GM23338 (cell line): ENCODE results near the gene IGF2BP1. TPM values are rescaled to one million over a fixed set of nuclear protein-coding genes. Genes with fewer than 3 reads are reported as not detected.

Experiments used
- ATAC-seq: fragments of 200-7000 bp; cut with Tn5 transposase; 3 replicates; pipeline ENCODE4 v1.9.1; 2020
- DNase-seq: peaks from one replicate; pipeline ENCODE4 v3.0.0-alpha.2; 2015; ENCODE audit warnings: low spot score
- H2AFZ ChIP-seq: fragments of 200-600 bp; sonication (generic); 2 replicates; pipeline ENCODE4 v1.8.0; 2016; ENCODE audit warnings: antibody characterized with exemption, mild to moderate bottlenecking, moderate library complexity
- H3F3A ChIP-seq: fragments of 200-600 bp; sonication (generic); replicated peaks from 2 replicates; pipeline ENCODE4 v1.8.0; 2017; ENCODE audit warnings: antibody characterized with exemption, mixed run types, low read depth
- H3K27ac ChIP-seq: fragments of 200-600 bp; sonication (generic); 2 replicates; pipeline ENCODE4 v1.6.1; 2016; ENCODE audit warnings: low read depth
- H3K27me3 ChIP-seq: fragments of 200-600 bp; sonication (generic); 2 replicates; pipeline ENCODE4 v1.8.0; 2016; ENCODE audit warnings: mild to moderate bottlenecking, mixed run types, moderate library complexity; ENCODE audit not compliant: insufficient read depth
- H3K36me3 ChIP-seq: fragments of 200-600 bp; sonication (generic); 2 replicates; pipeline ENCODE4 v1.8.0; 2016; ENCODE audit warnings: mild to moderate bottlenecking; ENCODE audit not compliant: insufficient read depth
- H3K4me1 ChIP-seq: fragments of 200-600 bp; sonication (generic); 2 replicates; pipeline ENCODE4 v1.8.0; 2016; ENCODE audit warnings: mild to moderate bottlenecking, moderate library complexity; ENCODE audit not compliant: insufficient read depth
- H3K4me2 ChIP-seq: fragments of 200-600 bp; sonication (generic); 2 replicates; pipeline ENCODE4 v1.7.1; 2017; ENCODE audit warnings: mixed run types
- H3K4me3 ChIP-seq: fragments of 200-600 bp; sonication (generic); 2 replicates; pipeline ENCODE4 v1.6.1; 2016; ENCODE audit warnings: mixed run types
- H3K79me2 ChIP-seq: fragments of 200-600 bp; sonication (generic); replicated peaks from 2 replicates; pipeline ENCODE4 v1.8.0; 2017; ENCODE audit warnings: mild to moderate bottlenecking; ENCODE audit not compliant: insufficient read depth
- H3K9me2 ChIP-seq: fragments of 200-600 bp; sonication (generic); 2 replicates; pipeline ENCODE4 v1.8.0; 2017; ENCODE audit not compliant: insufficient read depth
- H4K20me1 ChIP-seq: fragments of 200-600 bp; sonication (generic); replicated peaks from 2 replicates; pipeline ENCODE4 v1.8.0; 2017; ENCODE audit warnings: mild to moderate bottlenecking; ENCODE audit not compliant: insufficient read depth
- H3K27ac Mint-ChIP-seq: 2 replicates; pipeline ENCODE4 v1.8.0; 2020; ENCODE audit warnings: inconsistent platforms, mild to moderate bottlenecking, moderate library complexity, mixed read lengths
- H3K27me3 Mint-ChIP-seq: 3 replicates; pipeline ENCODE4 v1.8.0; 2022; ENCODE audit warnings: low read depth, mild to moderate bottlenecking, moderate library complexity, mixed read lengths, inconsistent platforms; ENCODE audit not compliant: insufficient read depth, poor library complexity
- H3K36me3 Mint-ChIP-seq: 3 replicates; pipeline ENCODE4 v1.8.0; 2021; ENCODE audit warnings: low read depth, mild to moderate bottlenecking, inconsistent platforms, moderate library complexity, mixed read lengths
- H3K4me1 Mint-ChIP-seq: 3 replicates; pipeline ENCODE4 v1.8.0; 2020; ENCODE audit warnings: mild to moderate bottlenecking, inconsistent platforms, mixed read lengths
- H3K4me3 Mint-ChIP-seq: 3 replicates; pipeline ENCODE4 v1.8.0; 2021; ENCODE audit warnings: moderate library complexity, mild to moderate bottlenecking, inconsistent platforms, mixed read lengths
- H3K9me3 Mint-ChIP-seq: 3 replicates; pipeline ENCODE4 v1.8.0; 2020; ENCODE audit warnings: moderate library complexity, mild to moderate bottlenecking, inconsistent platforms, mixed read lengths
- CREB1 ChIP-seq: fragments of 250-450 bp; sonication (Bioruptor Pico); IDR thresholded peaks from 2 replicates; pipeline ENCODE4 v1.5.0; 2020; ENCODE audit warnings: low read depth, mild to moderate bottlenecking, moderate library complexity
- ETS1 ChIP-seq: IDR thresholded peaks from 2 replicates; pipeline ENCODE4 v1.6.1; 2016; ENCODE audit warnings: antibody characterized with exemption
- EZH2 ChIP-seq: fragments of 200-600 bp; sonication (generic); IDR thresholded peaks from one replicate; pipeline ENCODE4 v1.8.0; 2017; ENCODE audit warnings: antibody characterized with exemption, mild to moderate bottlenecking, low read depth; ENCODE audit not compliant: unreplicated experiment
- EZH2phosphoT487 ChIP-seq: fragments of 200-600 bp; sonication (generic); IDR thresholded peaks from one replicate; pipeline ENCODE4 v1.8.1; 2018; ENCODE audit warnings: antibody characterized with exemption; ENCODE audit not compliant: unreplicated experiment
- JUNB ChIP-seq: IDR thresholded peaks from one replicate; pipeline ENCODE4 v1.6.1; 2016; ENCODE audit warnings: antibody characterized with exemption; ENCODE audit not compliant: unreplicated experiment
- NANOG ChIP-seq: IDR thresholded peaks from 2 replicates; pipeline ENCODE4 v1.6.1; 2016; ENCODE audit warnings: antibody characterized with exemption, borderline replicate concordance
- POLR2AphosphoS5 ChIP-seq: IDR thresholded peaks from 2 replicates; pipeline ENCODE4 v1.6.1; 2016; ENCODE audit warnings: antibody characterized with exemption, low read depth
- REST ChIP-seq: IDR thresholded peaks from one replicate; pipeline ENCODE4 v1.6.1; 2018; ENCODE audit warnings: antibody characterized with exemption; ENCODE audit not compliant: unreplicated experiment
- STAT1 ChIP-seq: IDR thresholded peaks from one replicate; pipeline ENCODE4 v1.6.1; 2016; ENCODE audit warnings: antibody characterized with exemption; ENCODE audit not compliant: unreplicated experiment
- ZNF114 ChIP-seq: fragments of 250-450 bp; sonication (Bioruptor Pico); IDR thresholded peaks from 2 replicates; pipeline ENCODE4 v1.5.0; 2020; ENCODE audit warnings: mild to moderate bottlenecking, moderate library complexity
- ZNF331 ChIP-seq: fragments of 250-450 bp; sonication (Bioruptor Pico); IDR thresholded peaks from 2 replicates; pipeline ENCODE4 v1.5.0; 2020; ENCODE audit warnings: low read depth, mild to moderate bottlenecking, moderate library complexity
- polyA plus RNA-seq: library from polyadenylated mRNA; unstranded; fragments of >200 nt; fragmentation: Nextera tagmentation; extraction: Ambion mirVana; gene quantifications from 2 replicates; pipeline ENCODE4 v1.2.1, GENCODE V29; 2016
- total RNA-seq: library from RNA; depleted of rRNA; stranded (reverse); fragments of >200 nt; shearing (Covaris generic); gene quantifications from 2 replicates; pipeline ENCODE4 v1.2.3, GENCODE V29; 2014
- TF ChIP-seq, protein P1 (sequence below): fragments of 250-450 bp; sonication (Bioruptor Pico); IDR thresholded peaks from 2 replicates; pipeline ENCODE4 v1.5.0; 2020; ENCODE audit warnings: mild to moderate bottlenecking, moderate library complexity
- TF ChIP-seq, protein P2 (sequence below), 2 experiments: fragments of 200-600 bp in 1 of 2; sonication (generic) in 1 of 2; conservative IDR thresholded peaks; 2 replicates each; pipeline versions ENCODE4 v1.5.1 to v1.6.1; 2016 to 2017; ENCODE audit warnings: antibody characterized with exemption in 2 of 2, low read depth in 2 of 2, mild to moderate bottlenecking in 2 of 2, moderate library complexity in 1 of 2

Gene IGF2BP1
- total and polyA plus RNA-seq, 2 experiments from 2014 or later = 68.6 to 249 TPM

DNA sequence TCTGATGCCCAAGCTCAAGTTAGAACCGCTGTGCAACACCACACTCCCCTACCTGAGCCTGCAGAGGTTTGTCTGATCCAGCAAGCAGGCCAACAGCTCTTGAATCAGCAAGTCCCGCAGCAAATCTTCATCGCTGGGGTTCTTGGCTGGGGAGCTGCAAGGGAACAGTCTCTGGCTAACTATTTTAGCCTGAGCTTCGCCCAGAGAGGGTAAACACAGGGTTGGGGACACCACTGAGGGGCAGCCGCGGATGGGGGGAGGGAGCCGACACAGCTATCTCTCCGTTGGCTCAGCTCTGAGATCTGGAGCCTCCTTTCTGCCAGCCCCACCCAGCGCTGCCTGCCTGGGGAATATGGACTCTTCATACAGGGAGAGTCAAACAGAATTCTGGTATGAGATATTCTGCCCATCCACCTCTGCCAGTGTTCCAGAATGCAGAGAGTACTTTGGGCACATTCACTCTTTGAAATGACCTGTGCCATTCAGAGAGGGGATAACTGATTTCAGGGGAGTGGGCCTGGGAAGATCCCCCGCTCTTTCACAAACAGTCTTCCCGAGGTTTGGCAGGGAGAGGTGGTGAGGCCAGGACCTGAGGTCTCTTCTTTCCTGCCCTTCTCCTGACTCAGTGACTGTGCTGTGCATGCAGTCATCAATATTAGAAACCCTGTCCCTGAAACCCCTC, 36.2 kb upstream of the IGF2BP1 start:
- Mint-ChIP-seq H3K9me3 (no peaks in the 10 kb centered on the region), H3K4me3 (peak overlapping the region; percentile 44), H3K27ac (no peak overlapping the region), H3K36me3 (no peaks in the 10 kb centered on the region), H3K27me3 (peaks cover 24% of the 10 kb centered on the region), H3K4me1 (peaks cover 23% of the 10 kb centered on the region)
- Histone ChIP-seq H3K4me3 (peak overlapping the region; percentile 41), H3K4me1 (peaks cover 14% of the 10 kb centered on the region), H4K20me1 (no peaks in the 10 kb centered on the region), H3K27ac (no peak overlapping the region; the same call in 1 of the 2 replicates), H3K79me2 (no peaks in the 10 kb centered on the region), H3K9me2 (no peaks in the 10 kb centered on the region), H2AFZ (peak overlapping the region; percentile 97), H3K27me3 (no peaks in the 10 kb centered on the region), H3K4me2 (peak overlapping the region; percentile 72), H3F3A (0 out of 2 replicates have a peak, but pooled peaks cover 16% of the 10 kb centered on the region), H3K36me3 (no peaks in the 10 kb centered on the region)
- peak; percentile 70 for ATAC-seq
- TF ChIP-seq, protein P1, sequence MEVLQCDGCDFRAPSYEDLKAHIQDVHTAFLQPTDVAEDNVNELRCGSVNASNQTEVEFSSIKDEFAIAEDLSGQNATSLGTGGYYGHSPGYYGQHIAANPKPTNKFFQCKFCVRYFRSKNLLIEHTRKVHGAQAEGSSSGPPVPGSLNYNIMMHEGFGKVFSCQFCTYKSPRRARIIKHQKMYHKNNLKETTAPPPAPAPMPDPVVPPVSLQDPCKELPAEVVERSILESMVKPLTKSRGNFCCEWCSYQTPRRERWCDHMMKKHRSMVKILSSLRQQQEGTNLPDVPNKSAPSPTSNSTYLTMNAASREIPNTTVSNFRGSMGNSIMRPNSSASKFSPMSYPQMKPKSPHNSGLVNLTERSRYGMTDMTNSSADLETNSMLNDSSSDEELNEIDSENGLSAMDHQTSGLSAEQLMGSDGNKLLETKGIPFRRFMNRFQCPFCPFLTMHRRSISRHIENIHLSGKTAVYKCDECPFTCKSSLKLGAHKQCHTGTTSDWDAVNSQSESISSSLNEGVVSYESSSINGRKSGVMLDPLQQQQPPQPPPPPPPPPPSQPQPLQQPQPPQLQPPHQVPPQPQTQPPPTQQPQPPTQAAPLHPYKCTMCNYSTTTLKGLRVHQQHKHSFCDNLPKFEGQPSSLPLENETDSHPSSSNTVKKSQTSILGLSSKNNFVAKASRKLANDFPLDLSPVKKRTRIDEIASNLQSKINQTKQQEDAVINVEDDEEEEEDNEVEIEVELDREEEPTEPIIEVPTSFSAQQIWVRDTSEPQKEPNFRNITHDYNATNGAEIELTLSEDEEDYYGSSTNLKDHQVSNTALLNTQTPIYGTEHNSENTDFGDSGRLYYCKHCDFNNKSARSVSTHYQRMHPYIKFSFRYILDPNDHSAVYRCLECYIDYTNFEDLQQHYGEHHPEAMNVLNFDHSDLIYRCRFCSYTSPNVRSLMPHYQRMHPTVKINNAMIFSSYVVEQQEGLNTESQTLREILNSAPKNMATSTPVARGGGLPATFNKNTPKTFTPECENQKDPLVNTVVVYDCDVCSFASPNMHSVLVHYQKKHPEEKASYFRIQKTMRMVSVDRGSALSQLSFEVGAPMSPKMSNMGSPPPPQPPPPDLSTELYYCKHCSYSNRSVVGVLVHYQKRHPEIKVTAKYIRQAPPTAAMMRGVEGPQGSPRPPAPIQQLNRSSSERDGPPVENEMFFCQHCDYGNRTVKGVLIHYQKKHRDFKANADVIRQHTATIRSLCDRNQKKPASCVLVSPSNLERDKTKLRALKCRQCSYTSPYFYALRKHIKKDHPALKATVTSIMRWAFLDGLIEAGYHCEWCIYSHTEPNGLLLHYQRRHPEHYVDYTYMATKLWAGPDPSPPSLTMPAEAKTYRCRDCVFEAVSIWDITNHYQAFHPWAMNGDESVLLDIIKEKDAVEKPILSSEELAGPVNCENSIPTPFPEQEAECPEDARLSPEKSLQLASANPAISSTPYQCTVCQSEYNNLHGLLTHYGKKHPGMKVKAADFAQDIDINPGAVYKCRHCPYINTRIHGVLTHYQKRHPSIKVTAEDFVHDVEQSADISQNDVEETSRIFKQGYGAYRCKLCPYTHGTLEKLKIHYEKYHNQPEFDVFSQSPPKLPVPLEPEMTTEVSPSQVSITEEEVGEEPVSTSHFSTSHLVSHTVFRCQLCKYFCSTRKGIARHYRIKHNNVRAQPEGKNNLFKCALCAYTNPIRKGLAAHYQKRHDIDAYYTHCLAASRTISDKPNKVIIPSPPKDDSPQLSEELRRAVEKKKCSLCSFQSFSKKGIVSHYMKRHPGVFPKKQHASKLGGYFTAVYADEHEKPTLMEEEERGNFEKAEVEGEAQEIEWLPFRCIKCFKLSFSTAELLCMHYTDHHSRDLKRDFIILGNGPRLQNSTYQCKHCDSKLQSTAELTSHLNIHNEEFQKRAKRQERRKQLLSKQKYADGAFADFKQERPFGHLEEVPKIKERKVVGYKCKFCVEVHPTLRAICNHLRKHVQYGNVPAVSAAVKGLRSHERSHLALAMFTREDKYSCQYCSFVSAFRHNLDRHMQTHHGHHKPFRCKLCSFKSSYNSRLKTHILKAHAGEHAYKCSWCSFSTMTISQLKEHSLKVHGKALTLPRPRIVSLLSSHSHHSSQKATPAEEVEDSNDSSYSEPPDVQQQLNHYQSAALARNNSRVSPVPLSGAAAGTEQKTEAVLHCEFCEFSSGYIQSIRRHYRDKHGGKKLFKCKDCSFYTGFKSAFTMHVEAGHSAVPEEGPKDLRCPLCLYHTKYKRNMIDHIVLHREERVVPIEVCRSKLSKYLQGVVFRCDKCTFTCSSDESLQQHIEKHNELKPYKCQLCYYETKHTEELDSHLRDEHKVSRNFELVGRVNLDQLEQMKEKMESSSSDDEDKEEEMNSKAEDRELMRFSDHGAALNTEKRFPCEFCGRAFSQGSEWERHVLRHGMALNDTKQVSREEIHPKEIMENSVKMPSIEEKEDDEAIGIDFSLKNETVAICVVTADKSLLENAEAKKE = no peak
- TF ChIP-seq ETS1 (no peak), STAT1 (no peak), EZH2phosphoT487 (no peak), REST (no peak), ZNF114 (no peak), CREB1 (CRISPR knock-in tag) (no peak), ZNF331 (CRISPR knock-in tag) (no peak), EZH2 (no peak), NANOG (no peak), POLR2AphosphoS5 (no peak), JUNB (no peak)
- TF ChIP-seq, protein P2, sequence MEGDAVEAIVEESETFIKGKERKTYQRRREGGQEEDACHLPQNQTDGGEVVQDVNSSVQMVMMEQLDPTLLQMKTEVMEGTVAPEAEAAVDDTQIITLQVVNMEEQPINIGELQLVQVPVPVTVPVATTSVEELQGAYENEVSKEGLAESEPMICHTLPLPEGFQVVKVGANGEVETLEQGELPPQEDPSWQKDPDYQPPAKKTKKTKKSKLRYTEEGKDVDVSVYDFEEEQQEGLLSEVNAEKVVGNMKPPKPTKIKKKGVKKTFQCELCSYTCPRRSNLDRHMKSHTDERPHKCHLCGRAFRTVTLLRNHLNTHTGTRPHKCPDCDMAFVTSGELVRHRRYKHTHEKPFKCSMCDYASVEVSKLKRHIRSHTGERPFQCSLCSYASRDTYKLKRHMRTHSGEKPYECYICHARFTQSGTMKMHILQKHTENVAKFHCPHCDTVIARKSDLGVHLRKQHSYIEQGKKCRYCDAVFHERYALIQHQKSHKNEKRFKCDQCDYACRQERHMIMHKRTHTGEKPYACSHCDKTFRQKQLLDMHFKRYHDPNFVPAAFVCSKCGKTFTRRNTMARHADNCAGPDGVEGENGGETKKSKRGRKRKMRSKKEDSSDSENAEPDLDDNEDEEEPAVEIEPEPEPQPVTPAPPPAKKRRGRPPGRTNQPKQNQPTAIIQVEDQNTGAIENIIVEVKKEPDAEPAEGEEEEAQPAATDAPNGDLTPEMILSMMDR (conservative IDR thresholded peaks at IDR 0.05; ENCODE audit: low read depth in 2 of 2) = no peak
- DNase-seq = peak; percentile 46
